Psoas muscle (tissue), 8 donors: Measurements from ENCODE around the gene TRMT11. TPM values are rescaled to one million over a fixed set of nuclear protein-coding genes. Genes with fewer than 3 reads are reported as not detected.
A peak's percentile ranks its signal among the peaks of the same experiment; 100 is the strongest.

Source experiments
- ATAC-seq, 4 donors: fragments of 200-7000 bp; cut with Tn5 transposase; one replicate each; pipeline ENCODE4 v1.9.1; 2020; ENCODE audit warnings: moderate library complexity in 3 of 4, mild to moderate bottlenecking in 2 of 4
- DNase-seq, 2 donors: peaks; one replicate each; pipeline ENCODE4 v3.0.0-alpha.2; 2020
- H3K27ac ChIP-seq: fragments of 200-600 bp; one replicate; pipeline ENCODE4 v1.8.0; 2022
- H3K27me3 ChIP-seq, 3 donors: fragments of 200-600 bp in 1 of 3; one replicate each; pipeline versions ENCODE4 v1.6.1 to v1.8.0; 2013 to 2022; ENCODE audit warnings: low read length in 2 of 3, mild to moderate bottlenecking in 2 of 3, moderate library complexity in 1 of 3; ENCODE audit not compliant: insufficient read depth in 3 of 3
- H3K36me3 ChIP-seq, 2 donors: fragments of 200-600 bp in 1 of 2; one replicate each; pipeline versions ENCODE4 v1.6.1 to v1.8.0; 2013 to 2022; ENCODE audit warnings: low read depth in 1 of 2, mild to moderate bottlenecking in 1 of 2, moderate library complexity in 1 of 2; ENCODE audit not compliant: insufficient read depth in 1 of 2
- H3K4me1 ChIP-seq: fragments of 200-600 bp; one replicate; pipeline ENCODE4 v1.8.0; 2022
- H3K4me3 ChIP-seq: fragments of 200-600 bp; one replicate; pipeline ENCODE4 v1.8.0; 2022; ENCODE audit warnings: mild to moderate bottlenecking
- H3K9me3 ChIP-seq: fragments of 200-600 bp; one replicate; pipeline ENCODE4 v1.8.0; 2022
- WGBS, 3 donors: extraction: QIAGEN DNeasy Blood & Tissue Kit; methylation state at CpG; one replicate each; pipeline versions ENCODE4 v1.1.6 to v1.1.7; 2013; 5-methylcytosine and 5-hydroxymethylcytosine counted together
- intact Hi-C, 2 donors: fragments of 100-400 bp; cut with DNase I; formaldehyde crosslinking; loops; one replicate each; pipeline versions ENCODE4 v1.11.0 to v1.14.2; 2022
- polyA plus RNA-seq, 3 donors: library from polyadenylated mRNA; stranded (reverse); fragments of 200-250 nt; gene quantifications; one replicate each; pipeline ENCODE4 v1.2.3, GENCODE V29; 2013
- total RNA-seq, 4 donors: library from RNA; stranded (reverse); fragmentation: NEBNext Ultra II Directional in 2 of 4; extraction: Animal tissue kit (Norgen Biotek cat#: 25700) in 2 of 4; gene quantifications; one replicate each; pipeline versions ENCODE4 v1.2.1 to v1.2.4, GENCODE V29; 2021 to 2023
- TF ChIP-seq, protein P1 (sequence below): fragments of 200-600 bp; IDR thresholded peaks from one replicate; pipeline ENCODE4 v1.8.0; 2022; ENCODE audit warnings: antibody characterized with exemption
- donor health status: healthy with polysubstance abuse.
- donor health status: DM: no; HTN: no; CAD: no; lungs with moderate emphysema.
- donor health status: Bipolar disorder and iron deficiency.
- donor health status: healthy.
- donor health status: DM: yes; HTN: yes; CAD: no.
- donor health status: DM: no; HTN: no; CAD: no.
- donor health status: DM: no; HTN: no; CAD: no.
- donor health status: DM: yes; HTN: yes; CAD: no.

The TRMT11 gene
- total and polyA plus RNA-seq, 7 donors = 4.1 to 9.3 (median 7.8) TPM

DNA sequence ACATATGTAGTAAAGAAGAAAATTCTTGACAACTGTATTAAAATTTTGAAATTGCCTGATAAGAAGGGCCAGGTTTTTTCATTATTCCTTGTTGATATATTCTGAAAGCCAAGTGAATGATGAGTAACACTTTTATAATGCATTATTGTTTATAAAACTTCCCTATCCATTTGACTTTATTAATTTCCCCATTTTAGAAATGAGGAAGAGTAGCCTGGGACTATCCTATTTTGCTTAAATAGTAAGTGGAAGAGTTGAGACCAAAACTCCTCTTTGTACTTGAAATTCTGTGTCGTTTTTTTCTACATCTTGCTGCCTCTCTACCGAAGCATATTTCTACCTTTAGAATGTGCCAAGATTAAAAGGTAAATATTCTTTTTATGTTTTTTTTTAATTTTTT lies 39.7 kb downstream of the TRMT11 start:
- WGBS, 3 donors = 96 to 97% (median 97%) methylated on average over 2 of the region's 2 CpGs
- no peaks in the 10 kb centered on the region for H3K27me3 ChIP-seq
- DNase-seq = no peak
- no peaks in the 10 kb centered on the region for H3K9me3 ChIP-seq
- no peak overlapping the region for H3K4me3 ChIP-seq
- intact Hi-C loops = no loop called here
- no peak overlapping the region for H3K27ac ChIP-seq
- H3K36me3 ChIP-seq = peaks cover 0 to 60% of the 10 kb centered on the region in 2 donors
- TF ChIP-seq, protein P1, sequence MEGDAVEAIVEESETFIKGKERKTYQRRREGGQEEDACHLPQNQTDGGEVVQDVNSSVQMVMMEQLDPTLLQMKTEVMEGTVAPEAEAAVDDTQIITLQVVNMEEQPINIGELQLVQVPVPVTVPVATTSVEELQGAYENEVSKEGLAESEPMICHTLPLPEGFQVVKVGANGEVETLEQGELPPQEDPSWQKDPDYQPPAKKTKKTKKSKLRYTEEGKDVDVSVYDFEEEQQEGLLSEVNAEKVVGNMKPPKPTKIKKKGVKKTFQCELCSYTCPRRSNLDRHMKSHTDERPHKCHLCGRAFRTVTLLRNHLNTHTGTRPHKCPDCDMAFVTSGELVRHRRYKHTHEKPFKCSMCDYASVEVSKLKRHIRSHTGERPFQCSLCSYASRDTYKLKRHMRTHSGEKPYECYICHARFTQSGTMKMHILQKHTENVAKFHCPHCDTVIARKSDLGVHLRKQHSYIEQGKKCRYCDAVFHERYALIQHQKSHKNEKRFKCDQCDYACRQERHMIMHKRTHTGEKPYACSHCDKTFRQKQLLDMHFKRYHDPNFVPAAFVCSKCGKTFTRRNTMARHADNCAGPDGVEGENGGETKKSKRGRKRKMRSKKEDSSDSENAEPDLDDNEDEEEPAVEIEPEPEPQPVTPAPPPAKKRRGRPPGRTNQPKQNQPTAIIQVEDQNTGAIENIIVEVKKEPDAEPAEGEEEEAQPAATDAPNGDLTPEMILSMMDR = no peak
- H3K4me1 ChIP-seq = no peaks in the 10 kb centered on the region
- ATAC-seq = no peak

DNA sequence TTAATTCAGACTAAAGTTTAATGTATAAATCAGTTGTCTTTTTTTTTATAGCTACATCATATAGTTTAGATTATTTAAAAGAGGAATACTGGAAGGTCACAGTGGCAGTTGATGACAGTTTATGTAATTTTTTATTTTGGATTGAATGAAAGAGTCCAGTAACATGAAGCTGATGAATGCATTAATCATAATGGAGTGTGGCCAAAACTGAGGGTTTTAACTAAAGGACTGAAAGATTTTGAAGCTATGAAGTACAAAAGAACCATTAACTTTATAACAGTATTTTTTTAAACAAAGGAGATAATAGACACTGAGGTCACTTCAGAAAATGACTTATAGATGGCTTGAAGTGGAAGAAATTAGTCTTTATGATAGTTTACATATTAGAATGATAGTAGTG lies 41.3 kb downstream of the TRMT11 start:
- no peaks in the 10 kb centered on the region for H3K9me3 ChIP-seq
- no peak overlapping the region for H3K27ac ChIP-seq
- H3K4me1 ChIP-seq = no peaks in the 10 kb centered on the region
- peaks cover 0 to 44% of the 10 kb centered on the region in 2 donors for H3K36me3 ChIP-seq
- H3K4me3 ChIP-seq = no peak overlapping the region
- DNase-seq = no peak
- intact Hi-C loops = no loop called here
- no peak for ATAC-seq
- H3K27me3 ChIP-seq = no peaks in the 10 kb centered on the region
- TF ChIP-seq, protein P1 = no peak

DNA sequence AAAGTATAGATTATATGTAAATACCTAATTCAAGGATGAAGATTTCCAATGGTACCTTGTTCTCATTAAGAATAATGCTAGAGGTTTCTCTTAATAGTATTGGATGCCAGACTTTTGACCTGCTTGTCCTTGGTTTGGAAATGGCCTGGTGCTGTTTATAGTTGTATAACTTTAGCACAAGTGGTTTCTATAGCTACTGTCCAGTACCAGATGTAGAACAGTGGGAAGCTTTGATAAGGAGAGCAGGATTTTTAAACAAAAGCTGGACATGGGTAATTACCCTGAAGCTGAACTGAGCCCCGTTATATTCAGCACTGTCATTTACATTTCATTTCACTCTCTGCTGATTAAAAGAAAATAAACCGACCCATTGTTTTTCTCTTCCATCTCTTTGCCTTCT lies 43.7 kb downstream of the TRMT11 start:
- no peak overlapping the region for H3K27ac ChIP-seq
- TF ChIP-seq, protein P1 = no peak

DNA sequence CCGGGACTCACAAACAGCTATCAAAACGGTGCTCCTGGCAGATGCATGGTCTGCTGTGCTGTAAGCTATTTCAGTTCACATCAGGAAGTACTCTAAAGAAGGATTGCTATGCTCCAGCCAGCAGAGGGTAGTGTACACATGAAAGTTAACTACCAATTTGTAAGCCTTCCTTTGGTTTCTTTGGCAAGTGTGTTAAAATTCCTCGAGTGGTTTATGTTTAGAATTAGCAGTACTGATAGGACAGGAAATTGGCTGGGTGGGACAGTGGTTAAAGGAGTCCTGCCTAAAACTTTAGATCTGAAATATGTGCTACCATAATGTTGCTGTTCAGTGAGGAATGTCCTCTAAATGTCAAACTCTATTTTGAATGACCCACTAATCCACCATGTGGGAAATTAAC lies 47.4 kb downstream of the TRMT11 start:
- ATAC-seq (peak; percentile 76 to 94 (median 88)), DNase-seq (no peak)
- Histone ChIP-seq H3K4me1 (no peaks in the 10 kb centered on the region), H3K27me3 (no peaks in the 10 kb centered on the region), H3K27ac (no peak overlapping the region), H3K9me3 (no peaks in the 10 kb centered on the region), H3K36me3 (peaks cover 0 to 6% of the 10 kb centered on the region in 2 donors), H3K4me3 (no peak overlapping the region)
- intact Hi-C loops = loop anchor here in 1 of 2 donors (10.0 kb wide), 1 partner anchor 1091 kb away; no protein-coding TSS in a partner anchor
- TF ChIP-seq, protein P1 = peak; percentile 60
- WGBS, 3 donors = 3 to 5% (median 3%) methylated on average over 3 of the region's 3 CpGs

More for the DNA sequence above, 43.7 kb downstream of the TRMT11 start:
- intact Hi-C loops = loop anchor here in 1 of 2 donors (10.0 kb wide), 1 partner anchor 1095 kb away; no protein-coding TSS in a partner anchor
- H3K4me1 ChIP-seq = no peaks in the 10 kb centered on the region
- H3K9me3 ChIP-seq = no peaks in the 10 kb centered on the region
- 85 to 92% (median 88%) methylated on average over 2 of the region's 2 CpGs for WGBS, 3 donors
- H3K4me3 ChIP-seq = no peak overlapping the region
- ATAC-seq (no peak), DNase-seq (no peak)
- H3K36me3 ChIP-seq = peaks cover 0 to 20% of the 10 kb centered on the region in 2 donors
- H3K27me3 ChIP-seq = no peaks in the 10 kb centered on the region

DNA sequence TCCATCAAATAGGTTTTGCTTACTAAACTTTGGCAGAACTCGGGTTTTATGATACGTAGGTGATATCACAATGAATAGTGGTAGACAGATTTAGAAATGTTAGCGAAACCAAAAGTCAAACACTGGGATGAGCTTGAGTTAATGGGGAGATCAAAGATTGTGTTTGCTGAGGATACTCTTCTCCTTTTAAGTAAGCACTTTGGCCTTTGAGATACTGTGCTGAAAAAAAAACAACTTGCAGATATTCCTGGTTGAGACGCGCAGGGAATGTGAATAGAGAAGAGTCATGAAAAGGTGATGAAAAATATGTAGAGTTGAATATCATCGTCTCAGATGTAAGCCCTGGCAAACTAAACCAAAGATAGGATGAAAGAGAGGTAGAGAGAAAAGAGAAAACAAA lies 48.3 kb downstream of the TRMT11 start:
- 87 to 95% (median 92%) methylated on average over 6 of the region's 6 CpGs for WGBS, 3 donors
- no peak overlapping the region for H3K4me3 ChIP-seq
- ATAC-seq (no peak), DNase-seq (no peak)
- TF ChIP-seq, protein P1 = no peak
- no peaks in the 10 kb centered on the region for H3K27me3 ChIP-seq
- intact Hi-C loops = loop anchor here in 1 of 2 donors (10.0 kb wide), 1 partner anchor 1090 kb away; no protein-coding TSS in a partner anchor
- no peaks in the 10 kb centered on the region for H3K9me3 ChIP-seq
- H3K4me1 ChIP-seq = no peaks in the 10 kb centered on the region
- H3K27ac ChIP-seq = no peak overlapping the region
- peaks cover 0 to 16% of the 10 kb centered on the region in 2 donors for H3K36me3 ChIP-seq
